HG02981 (cell line): ENCODE measurements around the gene RLN3.
A peak's percentile ranks its signal among the peaks of the same experiment; 100 is the strongest.
"Not testable (repeated sequence)": the region's sequence is repeated elsewhere in the genome, so short reads cannot be mapped to it uniquely, and the experiment has no call there.

Source experiments
- ATAC-seq: cut with Tn5 transposase; IDR thresholded peaks from one replicate; pipeline ENCODE4 v1.9.1; 2021; ENCODE audit warnings: mild to moderate bottlenecking, moderate library complexity; ENCODE audit not compliant: unreplicated experiment

The RLN3 gene

GRCh38 chr19:14019739-14020138 is 8.2 kb upstream of the RLN3 start:
- ATAC-seq, result not testable (repeated sequence)

DNA sequence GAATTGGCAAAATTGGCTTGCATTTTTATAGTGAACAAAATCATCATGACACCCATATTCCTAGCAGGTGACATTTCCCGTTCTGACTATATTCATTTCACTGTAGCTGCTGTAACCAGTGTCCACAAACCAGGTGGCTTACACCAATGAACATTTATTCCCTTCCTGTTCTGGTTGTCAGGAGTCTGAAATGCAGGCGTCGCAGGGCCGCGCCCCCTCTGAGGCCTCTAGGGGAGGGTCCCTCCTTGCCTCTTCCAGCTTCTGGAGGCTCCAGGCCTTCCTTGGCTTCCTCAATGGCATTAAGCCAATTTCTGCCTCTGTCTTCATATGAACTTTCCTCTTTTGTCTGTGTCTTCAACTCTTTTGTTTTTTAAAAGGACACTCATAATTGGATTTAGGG is 6.5 kb upstream of the RLN3 start:
- no peak for ATAC-seq

DNA sequence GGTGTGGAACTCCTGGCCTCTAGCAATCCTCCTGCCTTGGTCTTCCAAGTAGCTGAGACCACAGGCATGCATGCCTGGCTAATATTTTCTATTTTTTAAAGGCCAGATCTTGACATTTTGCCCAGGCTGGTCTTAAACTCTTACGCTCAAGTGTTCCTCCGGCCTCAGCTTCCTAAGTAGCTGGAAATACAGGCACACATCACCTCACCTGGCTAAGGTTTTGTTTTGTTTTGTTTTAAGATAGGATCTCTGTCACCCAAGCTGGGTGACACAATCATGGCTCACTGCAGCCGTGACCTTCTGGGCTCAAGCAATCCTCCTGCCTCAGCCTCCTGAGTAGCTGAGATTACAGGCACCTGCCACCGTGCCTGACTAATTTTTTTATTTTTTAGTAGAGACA is 5.5 kb upstream of the RLN3 start:
- no peak for ATAC-seq

GRCh38 chr19:14023404-14024235 is 4.3 kb upstream of the RLN3 start:
- no peak for ATAC-seq

GRCh38 chr19:14026652-14027192 is 1.2 kb upstream of the RLN3 start:
- ATAC-seq, result not testable (repeated sequence)

- no peak for ATAC-seq
Measured at GRCh38 chr19:14028901-14029300, 953 bp downstream of the RLN3 start.

GRCh38 chr19:14030997-14031718 is 3.2 kb downstream of the RLN3 start:
- no peak for ATAC-seq

- ATAC-seq, result peak; percentile 46
Measured at GRCh38 chr19:14031719-14032480, 4.0 kb downstream of the RLN3 start, which contains the start of gene IL27RA. Gene IL27RA (plus strand): TSS chr19:14031762. CDS start chr19:14031873, 111 bp downstream.

DNA sequence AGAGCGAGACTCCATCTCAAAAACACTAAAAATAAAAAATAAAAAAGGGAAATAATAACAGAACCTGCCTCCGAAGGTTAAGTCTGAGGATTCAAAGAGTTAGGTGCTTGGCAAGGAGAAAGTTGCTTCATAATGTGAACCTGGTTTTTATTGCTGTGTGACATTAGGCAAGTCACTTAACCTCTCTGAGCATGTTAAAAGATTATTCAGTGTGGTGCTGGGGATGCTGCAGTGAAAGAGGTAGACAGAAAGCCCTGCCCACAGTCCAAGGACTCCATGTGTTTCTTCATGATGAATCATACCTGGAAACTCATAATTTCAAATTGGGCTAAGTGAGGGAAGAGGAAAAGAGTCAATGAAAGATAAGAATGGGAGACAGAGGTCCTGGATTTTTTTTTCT is 6.0 kb downstream of the RLN3 start:
- ATAC-seq, result no peak

DNA sequence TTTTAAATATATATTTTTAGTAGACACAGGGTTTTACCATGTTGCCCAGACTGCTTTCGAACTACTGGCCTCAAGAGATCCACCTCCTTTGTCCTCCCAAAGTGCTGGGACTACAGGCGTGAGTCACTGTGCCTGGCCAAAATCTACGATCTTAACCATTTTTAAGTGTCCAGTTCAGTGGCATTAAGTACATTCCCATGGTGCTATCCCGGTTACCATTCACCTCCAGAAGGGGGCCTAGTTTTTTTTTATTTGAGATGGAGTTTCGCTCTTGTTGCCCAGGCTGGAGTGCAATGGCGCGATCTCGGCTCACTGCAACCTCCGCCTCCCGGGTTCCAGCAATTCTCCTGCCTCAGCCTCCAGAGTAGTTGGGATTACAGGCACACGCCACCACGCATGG is 7.2 kb downstream of the RLN3 start:
- ATAC-seq, result not testable (repeated sequence)

- no peak for ATAC-seq
Measured at GRCh38 chr19:14035706-14036105, 7.8 kb downstream of the RLN3 start.

GRCh38 chr19:14039181-14039580 is 11.2 kb downstream of the RLN3 start:
- ATAC-seq, result no peak

- ATAC-seq, result not testable (repeated sequence)
Measured at GRCh38 chr19:14042659-14043608, 15.0 kb downstream of the RLN3 start.

GRCh38 chr19:14047866-14048265 is 19.9 kb downstream of the RLN3 start:
- ATAC-seq, result not testable (repeated sequence)

DNA sequence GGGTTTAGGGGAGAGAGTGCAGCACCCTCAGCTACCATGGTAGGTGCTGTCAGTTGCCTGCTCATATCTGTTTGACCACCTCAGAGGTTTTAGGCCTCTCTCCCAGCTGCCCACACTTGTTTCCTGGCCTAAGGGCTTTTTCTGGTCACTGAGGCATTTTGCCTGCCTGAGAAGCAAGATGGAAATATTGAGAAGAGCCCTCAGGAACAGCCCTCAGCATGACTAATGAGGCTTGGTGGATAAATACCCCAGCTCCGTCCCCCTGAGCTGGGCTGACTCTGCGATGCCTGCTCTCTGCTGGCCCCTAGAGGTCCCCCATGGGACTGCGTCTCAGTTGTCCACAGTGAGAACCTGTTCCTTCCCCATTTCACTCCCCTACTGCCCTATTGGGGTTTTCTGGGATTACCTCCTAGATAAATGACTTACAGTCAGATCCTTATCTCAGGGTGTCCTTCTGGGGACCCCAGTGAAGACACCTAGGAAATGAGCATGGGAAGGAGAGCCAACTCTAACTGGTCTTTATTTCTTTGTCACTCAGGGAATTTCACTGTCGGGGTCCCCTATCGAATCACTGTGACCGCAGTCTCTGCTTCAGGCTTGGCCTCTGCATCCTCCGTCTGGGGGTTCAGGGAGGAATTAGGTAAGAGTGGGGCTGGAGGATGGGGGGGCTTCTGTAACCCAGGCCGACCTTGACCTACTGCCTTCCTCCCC is 20.6 kb downstream of the RLN3 start:
- no peak for ATAC-seq

DNA sequence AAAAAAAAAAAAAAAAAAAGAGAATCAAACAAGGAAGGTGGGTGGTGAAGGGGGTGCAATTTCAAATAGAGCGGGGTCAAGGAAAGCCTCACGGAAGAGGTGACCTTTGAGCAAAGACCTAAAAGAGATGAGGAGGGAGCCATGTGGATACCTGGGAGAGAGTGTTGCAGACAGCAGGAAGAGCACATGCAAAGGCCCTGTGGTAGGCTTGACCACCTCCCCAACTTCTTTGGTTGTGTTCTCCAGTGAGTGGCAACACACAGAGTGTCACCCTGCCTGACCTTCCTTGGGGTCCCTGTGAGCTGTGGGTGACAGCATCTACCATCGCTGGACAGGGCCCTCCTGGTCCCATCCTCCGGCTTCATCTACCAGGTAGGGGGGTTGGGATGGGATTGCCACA is 22.6 kb downstream of the RLN3 start:
- ATAC-seq, result no peak

GRCh38 chr19:14050961-14051360 is 23.0 kb downstream of the RLN3 start:
- ATAC-seq, result not testable (repeated sequence)

DNA sequence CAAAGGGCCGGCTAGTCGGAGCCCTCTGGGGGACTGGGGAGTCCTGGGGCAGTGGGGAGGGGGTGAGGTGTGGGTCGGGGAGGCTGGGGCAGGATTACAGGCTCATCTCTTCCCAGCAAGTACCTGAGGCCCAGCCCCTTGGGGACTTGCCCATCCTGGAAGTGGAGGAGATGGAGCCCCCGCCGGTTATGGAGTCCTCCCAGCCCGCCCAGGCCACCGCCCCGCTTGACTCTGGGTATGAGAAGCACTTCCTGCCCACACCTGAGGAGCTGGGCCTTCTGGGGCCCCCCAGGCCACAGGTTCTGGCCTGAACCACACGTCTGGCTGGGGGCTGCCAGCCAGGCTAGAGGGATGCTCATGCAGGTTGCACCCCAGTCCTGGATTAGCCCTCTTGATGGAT is 24.0 kb downstream of the RLN3 start:
- ATAC-seq, result no peak

- ATAC-seq, result no peak
Measured at GRCh38 chr19:14052470-14052869, 24.5 kb downstream of the RLN3 start.
